Prostate gland (tissue), 2 donors: ENCODE measurements around the gene ADARB2. TPM values are rescaled to one million over a fixed set of nuclear protein-coding genes. Genes with fewer than 3 reads are reported as not detected.

ENCODE experiments used
- DNase-seq: peaks from one replicate; pipeline ENCODE4 v3.0.0-alpha.2; 2019; ENCODE audit warnings: low spot score
- H3K27ac ChIP-seq, 2 donors: fragments of 200-600 bp; sonication (generic); 2 replicates each; pipeline ENCODE4 v1.5.1; 2017 to 2019
- H3K27me3 ChIP-seq: fragments of 200-600 bp; sonication (generic); replicated peaks from 2 replicates; pipeline ENCODE4 v1.5.1; 2019; ENCODE audit not compliant: insufficient read depth
- H3K36me3 ChIP-seq, 2 donors: fragments of 200-600 bp; sonication (generic); 1 replicate in 1 of 2; 2 replicates in 1 of 2; pipeline versions ENCODE4 v1.5.1 to v1.8.1; 2017 to 2019
- H3K4me1 ChIP-seq: fragments of 200-600 bp; sonication (generic); replicated peaks from 2 replicates; pipeline ENCODE4 v1.5.1; 2019
- H3K4me3 ChIP-seq, 2 donors: fragments of 200-600 bp; sonication (generic); 2 replicates each; pipeline ENCODE4 v1.5.1; 2017 to 2019
- H3K9me3 ChIP-seq: fragments of 200-600 bp; sonication (generic); 2 replicates; pipeline ENCODE4 v1.5.1; 2017
- POLR2A ChIP-seq: fragments of 450-650 bp; IDR thresholded peaks from one replicate; pipeline ENCODE4 v1.6.1; 2016; ENCODE audit warnings: antibody characterized with exemption, mild to moderate bottlenecking
- POLR2AphosphoS5 ChIP-seq: sonication (generic); formaldehyde crosslinking; IDR thresholded peaks from one replicate; pipeline ENCODE4 v1.6.1; 2017; ENCODE audit warnings: antibody characterized with exemption
- WGBS: methylation state at CpG from one replicate; pipeline ENCODE4 v1.1.5; 2018; 5-methylcytosine and 5-hydroxymethylcytosine counted together
- intact Hi-C: fragments of 100-400 bp; cut with DNase I; formaldehyde crosslinking; loops from one replicate; pipeline ENCODE4 v1.14.2; 2022
- total RNA-seq, 2 donors: library from RNA; depleted of rRNA; stranded (reverse); fragments of >200 nt; gene quantifications; one replicate each; pipeline ENCODE4 v1.1.0, GENCODE V29; 2016
- TF ChIP-seq, protein P1 (sequence below), 4 experiments: fragments of 200-600 bp in 2 of 4; fragments of 450-650 bp in 2 of 4; sonication (generic) in 2 of 4; IDR thresholded peaks; 1 replicate in 3 of 4; 2 replicates in 1 of 4; pipeline ENCODE4 v1.5.1; 2016 to 2019; ENCODE audit warnings: antibody characterized with exemption in 4 of 4, mild to moderate bottlenecking in 2 of 4, moderate library complexity in 2 of 4

ADARB2 gene
- total RNA-seq, 2 donors from 2014 or later, result 0.36 to 10.5 TPM

DNA sequence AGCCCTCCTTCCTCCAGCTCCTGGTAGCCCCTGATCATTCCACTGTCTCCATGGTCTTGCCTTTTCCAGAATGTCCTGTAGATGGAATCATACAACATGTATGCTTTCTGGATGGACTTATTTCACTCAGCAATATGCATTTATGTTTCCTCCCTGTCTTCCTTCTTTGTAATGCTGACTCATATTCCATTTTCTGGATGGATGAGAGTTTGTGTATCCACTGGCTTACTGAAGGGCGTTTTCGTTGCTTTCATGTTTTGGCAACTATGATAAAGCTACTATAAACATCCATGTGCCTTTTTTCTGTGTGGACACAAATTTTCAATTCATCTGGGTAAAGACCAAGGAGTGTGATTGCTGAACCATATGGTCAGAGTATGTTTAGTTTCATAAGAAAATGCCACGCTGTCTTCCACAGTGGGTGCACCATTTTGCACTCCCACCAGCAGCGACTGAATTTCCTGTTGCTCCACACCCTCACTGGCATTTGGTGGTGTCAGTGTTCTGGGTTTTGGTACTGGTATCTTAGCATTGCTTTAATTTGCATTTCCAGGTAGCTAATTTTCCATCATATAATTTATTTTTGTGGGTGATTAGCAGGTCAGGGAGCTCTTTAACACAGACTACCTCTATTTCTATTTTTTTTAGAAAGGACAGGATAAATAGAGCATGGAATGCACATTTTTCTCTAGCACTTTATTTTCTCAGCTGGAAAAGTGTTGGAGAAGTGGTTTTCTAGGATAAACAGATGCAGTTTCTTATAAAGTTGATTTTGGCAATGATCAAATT lies 429.0 kb downstream of the ADARB2 start:
- 65% methylated on average over 4 of the region's 4 CpGs for WGBS
- no peak overlapping the region for H3K27ac ChIP-seq
- intact Hi-C loops, result no loop called here
- no peak overlapping the region for H3K4me3 ChIP-seq
- H3K27me3 ChIP-seq, result no peaks in the 10 kb centered on the region
- no peaks in the 10 kb centered on the region for H3K36me3 ChIP-seq
- no peaks in the 10 kb centered on the region for H3K9me3 ChIP-seq
- TF ChIP-seq POLR2AphosphoS5 (no peak), POLR2A (no peak)
- TF ChIP-seq, protein P1, sequence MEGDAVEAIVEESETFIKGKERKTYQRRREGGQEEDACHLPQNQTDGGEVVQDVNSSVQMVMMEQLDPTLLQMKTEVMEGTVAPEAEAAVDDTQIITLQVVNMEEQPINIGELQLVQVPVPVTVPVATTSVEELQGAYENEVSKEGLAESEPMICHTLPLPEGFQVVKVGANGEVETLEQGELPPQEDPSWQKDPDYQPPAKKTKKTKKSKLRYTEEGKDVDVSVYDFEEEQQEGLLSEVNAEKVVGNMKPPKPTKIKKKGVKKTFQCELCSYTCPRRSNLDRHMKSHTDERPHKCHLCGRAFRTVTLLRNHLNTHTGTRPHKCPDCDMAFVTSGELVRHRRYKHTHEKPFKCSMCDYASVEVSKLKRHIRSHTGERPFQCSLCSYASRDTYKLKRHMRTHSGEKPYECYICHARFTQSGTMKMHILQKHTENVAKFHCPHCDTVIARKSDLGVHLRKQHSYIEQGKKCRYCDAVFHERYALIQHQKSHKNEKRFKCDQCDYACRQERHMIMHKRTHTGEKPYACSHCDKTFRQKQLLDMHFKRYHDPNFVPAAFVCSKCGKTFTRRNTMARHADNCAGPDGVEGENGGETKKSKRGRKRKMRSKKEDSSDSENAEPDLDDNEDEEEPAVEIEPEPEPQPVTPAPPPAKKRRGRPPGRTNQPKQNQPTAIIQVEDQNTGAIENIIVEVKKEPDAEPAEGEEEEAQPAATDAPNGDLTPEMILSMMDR (IDR thresholded peaks at IDR 0.05), result no peak
- H3K4me1 ChIP-seq, result no peaks in the 10 kb centered on the region
- DNase-seq, result no peak

DNA sequence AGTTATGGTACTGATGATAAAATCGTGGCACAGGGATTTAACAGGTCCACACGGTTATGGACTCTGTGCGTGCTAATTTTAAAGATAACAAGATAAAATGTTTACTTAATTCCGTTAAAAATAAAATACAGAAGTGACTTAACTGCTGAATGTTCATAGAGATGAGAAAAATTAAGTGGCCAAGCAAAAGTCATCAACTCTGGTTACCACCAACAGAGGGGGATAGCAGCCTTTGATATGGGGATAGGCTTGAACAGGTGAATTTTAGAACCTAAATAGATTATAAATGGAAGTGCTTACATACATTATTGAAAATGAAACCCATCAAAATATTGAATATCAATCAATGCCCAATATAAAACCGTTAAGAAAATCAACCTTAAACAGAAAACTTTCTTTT lies 436.2 kb downstream of the ADARB2 start:
- Histone ChIP-seq H3K27me3 (no peaks in the 10 kb centered on the region), H3K4me3 (no peak overlapping the region), H3K36me3 (no peaks in the 10 kb centered on the region), H3K9me3 (no peaks in the 10 kb centered on the region), H3K27ac (no peak overlapping the region), H3K4me1 (no peaks in the 10 kb centered on the region)
- DNase-seq, result no peak
- intact Hi-C loops, result no loop called here
- 64% methylated on average over 5 of the region's 5 CpGs for WGBS
- TF ChIP-seq POLR2AphosphoS5, result no peak
- no peak for TF ChIP-seq POLR2A
- TF ChIP-seq, protein P1 (IDR thresholded peaks at IDR 0.05), result no peak

DNA sequence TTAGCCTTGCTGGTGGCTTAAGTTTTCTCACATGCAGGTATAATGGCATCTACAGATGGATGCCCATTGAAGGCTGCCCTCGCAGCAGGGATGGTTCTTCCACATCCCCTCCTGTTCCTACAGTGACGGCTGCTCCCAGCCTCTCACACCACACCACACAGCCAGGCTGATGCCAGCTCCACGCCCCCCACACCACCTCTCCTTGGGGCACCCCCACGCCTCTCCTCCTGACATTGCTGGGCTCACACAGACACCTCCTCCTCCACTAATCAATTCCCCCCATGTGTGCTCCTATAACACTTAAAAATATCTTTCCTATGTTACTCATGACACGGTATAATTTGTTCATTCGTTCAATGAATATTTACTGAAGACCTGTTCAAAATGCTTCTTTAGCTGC lies 437.1 kb downstream of the ADARB2 start:
- 88% methylated on average over 6 of the region's 6 CpGs for WGBS
- Histone ChIP-seq H3K4me1 (no peaks in the 10 kb centered on the region), H3K36me3 (no peaks in the 10 kb centered on the region), H3K27ac (no peak overlapping the region), H3K9me3 (no peaks in the 10 kb centered on the region), H3K4me3 (no peak overlapping the region), H3K27me3 (no peaks in the 10 kb centered on the region)
- no peak for DNase-seq
- intact Hi-C loops, result no loop called here
- no peak for TF ChIP-seq POLR2AphosphoS5
- TF ChIP-seq, protein P1 (IDR thresholded peaks at IDR 0.05), result no peak
- no peak for TF ChIP-seq POLR2A

DNA sequence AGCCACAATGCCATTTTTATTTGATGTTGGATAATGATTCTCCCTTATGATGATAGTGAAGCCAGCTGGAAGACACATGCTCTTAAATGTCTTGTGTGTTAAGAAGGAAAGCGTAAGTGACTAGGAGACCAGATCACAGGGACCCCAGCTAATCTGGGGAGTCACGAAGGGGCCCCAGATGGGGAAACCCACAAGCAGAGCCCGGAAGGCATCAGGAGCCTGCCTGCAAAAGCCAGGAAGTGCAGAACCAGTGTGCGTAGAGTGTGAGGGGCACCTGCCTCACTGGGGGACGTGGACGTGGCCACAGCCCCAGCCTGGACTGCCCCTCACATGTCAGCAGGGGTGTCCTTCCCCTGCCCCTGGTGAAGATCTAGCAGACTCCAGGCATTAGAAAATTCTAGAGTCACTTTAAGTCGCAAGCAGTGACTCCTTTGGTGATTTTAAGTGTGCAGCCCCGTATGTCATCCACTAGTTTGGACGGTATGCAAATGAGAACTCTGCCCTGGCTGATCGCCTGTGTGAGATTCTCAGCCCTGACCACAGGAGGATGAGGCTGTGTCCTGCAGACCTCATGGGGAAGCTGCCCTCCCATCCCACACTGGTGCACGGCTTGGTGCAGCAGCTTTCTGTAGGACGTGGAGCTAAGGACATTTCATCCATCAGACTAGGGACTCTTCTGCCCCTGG lies 438.1 kb downstream of the ADARB2 start:
- no peak overlapping the region for H3K27ac ChIP-seq
- 63% methylated on average over 12 of the region's 12 CpGs for WGBS
- H3K9me3 ChIP-seq, result no peaks in the 10 kb centered on the region
- intact Hi-C loops, result no loop called here
- no peak for DNase-seq
- no peaks in the 10 kb centered on the region for H3K27me3 ChIP-seq
- TF ChIP-seq POLR2AphosphoS5 (no peak), POLR2A (no peak)
- TF ChIP-seq, protein P1 (IDR thresholded peaks at IDR 0.05), result no peak
- no peak overlapping the region for H3K4me3 ChIP-seq
- no peaks in the 10 kb centered on the region for H3K36me3 ChIP-seq
- no peaks in the 10 kb centered on the region for H3K4me1 ChIP-seq
